Endothelial cell (in vitro differentiated cells): ENCODE results near the gene TMEM132E. TPM values are rescaled to one million over a fixed set of nuclear protein-coding genes. Genes with fewer than 3 reads are reported as not detected.

ENCODE experiments used
- DNase-seq: peaks from one replicate; pipeline ENCODE4 v3.0.0; 2021; ENCODE audit warnings: low spot score
- H3K27ac Mint-ChIP-seq: one replicate; pipeline ENCODE4 v1.8.0; 2021; ENCODE audit warnings: mixed read lengths, inconsistent platforms; ENCODE audit not compliant: unreplicated experiment
- H3K27me3 Mint-ChIP-seq: one replicate; pipeline ENCODE4 v1.8.0; 2021; ENCODE audit warnings: mild to moderate bottlenecking, moderate library complexity, mixed read lengths, inconsistent platforms; ENCODE audit not compliant: unreplicated experiment
- H3K36me3 Mint-ChIP-seq: one replicate; pipeline ENCODE4 v1.8.0; 2021; ENCODE audit warnings: mild to moderate bottlenecking, low read depth, mixed read lengths, inconsistent platforms; ENCODE audit not compliant: unreplicated experiment
- H3K4me1 Mint-ChIP-seq: one replicate; pipeline ENCODE4 v1.8.0; 2021; ENCODE audit warnings: mild to moderate bottlenecking, mixed read lengths, inconsistent platforms; ENCODE audit not compliant: unreplicated experiment
- H3K4me3 Mint-ChIP-seq: one replicate; pipeline ENCODE4 v1.8.0; 2021; ENCODE audit warnings: mild to moderate bottlenecking, mixed read lengths, inconsistent platforms; ENCODE audit not compliant: unreplicated experiment
- H3K9me3 Mint-ChIP-seq: one replicate; pipeline ENCODE4 v1.8.0; 2021; ENCODE audit warnings: mixed read lengths, inconsistent platforms; ENCODE audit not compliant: unreplicated experiment
- total RNA-seq: library from RNA; stranded (reverse); fragmentation: NEBNext Ultra II Directional; extraction: Animal tissue kit (Norgen Biotek cat#: 25700); gene quantifications from one replicate; pipeline ENCODE4 v1.2.1, GENCODE V29; 2021; ENCODE audit not compliant: unreplicated experiment
- TF ChIP-seq, protein P1 (sequence below): fragments of 200-600 bp; sonication (generic); IDR thresholded peaks from one replicate; pipeline ENCODE4 v1.5.0; 2021; ENCODE audit warnings: antibody characterized with exemption; ENCODE audit not compliant: unreplicated experiment

TMEM132E gene
- total RNA-seq, 1 donor from 2014 or later = 0.08 TPM

DNA sequence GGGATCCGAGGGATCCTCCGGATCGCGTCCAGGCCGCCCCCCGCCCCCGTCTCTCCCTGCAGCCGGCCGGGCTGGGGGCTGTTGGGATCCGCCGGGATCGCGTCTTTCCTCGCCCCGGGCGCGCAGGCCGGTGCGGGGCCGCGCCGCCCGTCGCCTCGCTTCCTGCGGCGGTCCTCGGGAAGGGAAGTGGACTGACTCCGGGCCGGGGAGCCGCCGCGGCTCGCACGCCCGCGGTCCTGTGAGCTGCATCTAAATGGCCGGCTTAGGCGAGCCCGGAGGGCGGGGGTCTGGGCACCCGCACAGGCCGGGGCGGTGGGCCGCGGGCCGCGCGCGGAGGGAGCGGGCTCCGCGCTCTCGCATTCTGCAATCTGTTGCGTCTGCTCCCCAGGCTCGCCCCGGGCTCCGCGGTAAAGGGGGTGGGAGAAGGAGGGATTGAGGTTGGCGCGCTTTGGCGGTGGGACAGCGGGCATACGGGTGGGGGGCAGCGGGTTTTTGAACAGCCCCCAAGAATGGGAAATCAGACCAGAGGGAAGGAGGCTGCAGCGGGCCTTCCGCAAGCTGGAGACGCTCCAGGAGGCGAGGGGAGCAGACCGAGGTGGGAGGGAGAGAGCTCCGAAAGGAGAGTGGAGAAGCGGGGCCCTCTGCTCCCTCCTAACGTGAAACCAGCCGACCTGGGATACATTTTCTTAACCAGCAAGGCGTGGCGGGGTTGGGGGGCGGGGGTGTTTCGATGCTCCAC lies 2.2 kb downstream of the TMEM132E start:
- DNase-seq = peak; percentile 21
- Mint-ChIP-seq H3K27me3 (peaks cover 37% of the 10 kb centered on the region), H3K27ac (no peak overlapping the region), H3K36me3 (no peaks in the 10 kb centered on the region), H3K4me1 (peaks cover 4% of the 10 kb centered on the region), H3K4me3 (no peak overlapping the region), H3K9me3 (no peaks in the 10 kb centered on the region)
- TF ChIP-seq, protein P1, sequence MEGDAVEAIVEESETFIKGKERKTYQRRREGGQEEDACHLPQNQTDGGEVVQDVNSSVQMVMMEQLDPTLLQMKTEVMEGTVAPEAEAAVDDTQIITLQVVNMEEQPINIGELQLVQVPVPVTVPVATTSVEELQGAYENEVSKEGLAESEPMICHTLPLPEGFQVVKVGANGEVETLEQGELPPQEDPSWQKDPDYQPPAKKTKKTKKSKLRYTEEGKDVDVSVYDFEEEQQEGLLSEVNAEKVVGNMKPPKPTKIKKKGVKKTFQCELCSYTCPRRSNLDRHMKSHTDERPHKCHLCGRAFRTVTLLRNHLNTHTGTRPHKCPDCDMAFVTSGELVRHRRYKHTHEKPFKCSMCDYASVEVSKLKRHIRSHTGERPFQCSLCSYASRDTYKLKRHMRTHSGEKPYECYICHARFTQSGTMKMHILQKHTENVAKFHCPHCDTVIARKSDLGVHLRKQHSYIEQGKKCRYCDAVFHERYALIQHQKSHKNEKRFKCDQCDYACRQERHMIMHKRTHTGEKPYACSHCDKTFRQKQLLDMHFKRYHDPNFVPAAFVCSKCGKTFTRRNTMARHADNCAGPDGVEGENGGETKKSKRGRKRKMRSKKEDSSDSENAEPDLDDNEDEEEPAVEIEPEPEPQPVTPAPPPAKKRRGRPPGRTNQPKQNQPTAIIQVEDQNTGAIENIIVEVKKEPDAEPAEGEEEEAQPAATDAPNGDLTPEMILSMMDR = no peak

DNA sequence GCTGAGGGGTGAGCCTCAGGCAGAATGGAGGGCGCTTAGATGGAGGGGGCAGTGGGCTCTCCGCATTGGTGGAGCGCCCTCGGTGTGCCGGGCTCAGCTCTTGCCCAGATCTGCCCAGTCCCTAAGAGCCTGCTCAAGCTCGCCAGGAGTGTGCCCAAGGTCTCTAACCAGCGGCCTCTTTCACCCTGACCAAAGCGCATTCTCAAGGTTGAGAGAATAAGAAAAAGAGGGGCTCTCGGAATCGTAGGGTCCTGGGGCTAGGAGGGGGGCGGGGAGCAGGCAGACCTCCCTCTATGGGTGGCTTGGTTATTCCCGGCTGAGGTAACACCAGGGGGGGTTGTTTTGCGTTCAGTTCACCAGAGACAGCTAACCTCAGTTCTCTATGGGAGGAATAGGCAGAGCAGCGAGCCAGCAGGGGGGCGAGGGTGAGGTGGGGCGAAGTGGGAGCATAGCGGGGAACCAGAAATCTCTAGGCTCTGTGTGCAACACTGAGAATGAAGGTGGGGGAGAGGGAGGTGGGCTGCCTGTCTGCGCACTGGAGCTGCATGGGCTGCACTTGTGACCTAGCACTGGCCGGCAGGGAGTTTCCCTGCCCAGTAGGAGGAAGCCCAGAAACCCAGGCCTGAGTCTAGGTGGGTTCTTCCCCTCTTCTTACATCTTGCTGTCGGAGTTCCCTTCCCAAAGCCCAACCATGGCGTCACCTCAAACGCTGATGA lies 3.0 kb downstream of the TMEM132E start:
- Mint-ChIP-seq H3K27me3 (peaks cover 36% of the 10 kb centered on the region), H3K36me3 (no peaks in the 10 kb centered on the region), H3K4me1 (peaks cover 4% of the 10 kb centered on the region), H3K9me3 (no peaks in the 10 kb centered on the region), H3K27ac (no peak overlapping the region), H3K4me3 (no peak overlapping the region)
- DNase-seq = no peak
- TF ChIP-seq, protein P1 = no peak

DNA sequence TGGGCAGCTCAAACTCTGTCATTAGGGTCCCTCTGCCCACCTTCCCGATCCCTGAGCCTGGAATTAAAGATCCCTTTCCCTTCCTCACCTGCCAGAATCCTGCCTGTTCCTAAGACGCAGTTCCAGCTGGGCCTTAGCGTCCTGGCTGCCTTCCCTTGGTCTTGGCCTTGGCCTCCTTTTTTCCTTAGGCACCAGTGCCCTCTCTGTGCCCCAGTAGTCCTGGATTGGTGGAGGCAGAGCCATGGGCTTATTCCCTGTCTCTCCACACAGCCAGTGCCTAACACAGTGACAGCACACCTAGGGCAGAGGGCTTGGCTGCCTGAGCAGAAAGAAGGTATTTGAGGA lies 3.5 kb downstream of the TMEM132E start:
- H3K27ac Mint-ChIP-seq = no peak overlapping the region
- H3K9me3 Mint-ChIP-seq = no peaks in the 10 kb centered on the region
- TF ChIP-seq, protein P1 = no peak
- H3K4me3 Mint-ChIP-seq = no peak overlapping the region
- peaks cover 4% of the 10 kb centered on the region for H3K4me1 Mint-ChIP-seq
- peaks cover 33% of the 10 kb centered on the region for H3K27me3 Mint-ChIP-seq
- no peaks in the 10 kb centered on the region for H3K36me3 Mint-ChIP-seq
- no peak for DNase-seq

DNA sequence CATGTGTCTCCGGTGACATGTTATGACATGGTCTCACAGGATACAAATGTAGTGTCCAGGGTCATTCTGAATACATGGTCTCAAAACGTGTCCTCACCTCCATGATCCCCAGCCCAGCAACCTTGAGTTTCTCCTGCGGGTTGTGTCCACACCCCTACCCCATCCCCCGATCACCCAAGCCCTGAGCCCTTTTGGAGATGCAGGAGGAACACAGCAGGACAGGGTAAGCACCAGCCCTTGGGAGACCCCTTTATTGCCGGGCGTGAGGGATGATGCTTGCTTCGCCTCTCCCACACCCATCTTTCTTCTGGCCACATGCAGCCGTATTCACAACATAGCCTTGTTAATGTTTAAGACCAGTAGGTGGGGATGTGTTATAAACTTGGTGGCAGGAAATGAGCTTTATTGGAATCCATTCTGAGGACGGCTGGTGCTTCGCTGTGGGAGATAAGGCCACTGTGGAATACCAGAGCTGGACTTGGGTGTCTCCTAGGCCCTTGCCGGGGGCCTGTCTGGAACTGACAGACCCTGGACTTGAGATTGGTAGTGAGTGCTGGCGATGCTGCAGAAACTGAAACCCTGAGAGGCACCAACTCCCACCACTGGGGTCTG lies 5.5 kb downstream of the TMEM132E start:
- TF ChIP-seq, protein P1 = no peak
- no peak overlapping the region for H3K4me3 Mint-ChIP-seq
- H3K27me3 Mint-ChIP-seq = peaks cover 30% of the 10 kb centered on the region
- H3K4me1 Mint-ChIP-seq = no peaks in the 10 kb centered on the region
- DNase-seq = no peak
- H3K36me3 Mint-ChIP-seq = no peaks in the 10 kb centered on the region
- H3K9me3 Mint-ChIP-seq = no peaks in the 10 kb centered on the region
- H3K27ac Mint-ChIP-seq = no peak overlapping the region

DNA sequence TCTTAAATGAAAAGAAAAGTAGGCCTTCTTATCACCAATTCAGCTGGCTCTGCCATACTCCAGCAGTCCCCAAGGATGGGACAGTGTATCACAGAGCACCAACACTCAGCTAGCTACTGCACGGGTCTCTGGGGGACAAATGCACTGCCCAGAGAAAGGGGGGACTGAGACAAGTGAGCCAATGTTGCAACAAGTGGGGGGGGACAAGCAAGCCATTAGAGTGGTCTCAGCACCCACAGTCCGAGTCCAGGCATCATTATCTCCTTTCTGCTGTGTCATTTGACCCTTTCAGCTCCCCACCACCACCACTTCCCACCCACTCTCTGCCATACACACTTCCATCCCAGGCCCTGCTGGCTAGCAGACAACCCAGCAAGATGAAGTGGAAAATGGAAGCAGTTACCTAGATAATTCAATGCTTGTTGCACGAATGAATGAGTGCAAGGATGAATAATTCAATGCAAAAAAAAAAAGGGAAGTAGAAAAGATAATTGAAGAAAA lies 7.0 kb downstream of the TMEM132E start:
- TF ChIP-seq, protein P1 = no peak
- H3K4me1 Mint-ChIP-seq = no peaks in the 10 kb centered on the region

More for the DNA sequence above, 7.0 kb downstream of the TMEM132E start:
- H3K4me3 Mint-ChIP-seq = no peak overlapping the region
- no peaks in the 10 kb centered on the region for H3K9me3 Mint-ChIP-seq
- peaks cover 28% of the 10 kb centered on the region for H3K27me3 Mint-ChIP-seq
- no peaks in the 10 kb centered on the region for H3K36me3 Mint-ChIP-seq
- DNase-seq = no peak
- no peak overlapping the region for H3K27ac Mint-ChIP-seq
